Nucleus accumbens (tissue), 56 donors: Measurements from ENCODE around the gene CTSF.
"Not testable (repeated sequence)": the region's sequence is repeated elsewhere in the genome, so short reads cannot be mapped to it uniquely, and the experiment has no call there.

Experiments
- DNase-seq, 56 donors: peaks; one replicate each; lab custom pipeline; 2025; lab: John Stamatoyannopoulos, UW

The CTSF gene

DNA sequence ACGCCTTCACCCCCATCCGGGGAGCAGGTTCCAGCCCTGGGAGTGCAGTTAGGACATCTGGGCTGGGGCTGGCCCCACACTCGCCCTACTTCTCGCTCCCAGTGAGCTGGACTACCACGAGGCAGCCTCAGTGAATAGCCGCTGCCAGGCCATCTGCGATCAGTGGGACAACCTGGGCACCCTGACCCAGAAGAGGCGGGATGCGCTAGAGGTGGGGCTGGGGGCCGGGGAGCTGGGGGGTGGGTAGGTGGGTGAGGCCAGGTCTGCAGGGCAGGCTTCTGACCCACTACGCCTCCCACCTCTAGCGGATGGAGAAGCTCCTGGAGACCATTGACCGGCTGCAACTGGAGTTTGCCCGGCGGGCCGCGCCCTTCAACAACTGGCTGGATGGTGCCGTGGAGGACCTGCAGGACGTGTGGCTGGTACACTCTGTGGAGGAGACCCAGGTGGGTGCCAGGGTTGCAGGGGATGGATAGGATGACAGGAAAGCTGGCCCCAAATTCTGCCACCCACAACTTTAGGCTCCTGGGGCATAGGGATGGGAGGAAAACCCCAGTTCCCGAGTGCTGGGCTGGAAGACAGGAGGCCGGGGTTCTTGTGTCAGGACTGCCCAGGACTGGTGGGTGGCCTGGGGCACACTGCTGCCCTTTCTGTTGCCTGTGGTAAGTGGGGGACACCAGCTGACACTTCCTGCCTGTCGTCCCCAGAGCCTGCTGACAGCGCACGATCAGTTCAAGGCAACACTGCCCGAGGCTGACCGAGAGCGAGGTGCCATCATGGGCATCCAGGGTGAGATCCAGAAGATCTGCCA lies 8.3 kb downstream of the CTSF start:
- DNase-seq, result no peak

DNA sequence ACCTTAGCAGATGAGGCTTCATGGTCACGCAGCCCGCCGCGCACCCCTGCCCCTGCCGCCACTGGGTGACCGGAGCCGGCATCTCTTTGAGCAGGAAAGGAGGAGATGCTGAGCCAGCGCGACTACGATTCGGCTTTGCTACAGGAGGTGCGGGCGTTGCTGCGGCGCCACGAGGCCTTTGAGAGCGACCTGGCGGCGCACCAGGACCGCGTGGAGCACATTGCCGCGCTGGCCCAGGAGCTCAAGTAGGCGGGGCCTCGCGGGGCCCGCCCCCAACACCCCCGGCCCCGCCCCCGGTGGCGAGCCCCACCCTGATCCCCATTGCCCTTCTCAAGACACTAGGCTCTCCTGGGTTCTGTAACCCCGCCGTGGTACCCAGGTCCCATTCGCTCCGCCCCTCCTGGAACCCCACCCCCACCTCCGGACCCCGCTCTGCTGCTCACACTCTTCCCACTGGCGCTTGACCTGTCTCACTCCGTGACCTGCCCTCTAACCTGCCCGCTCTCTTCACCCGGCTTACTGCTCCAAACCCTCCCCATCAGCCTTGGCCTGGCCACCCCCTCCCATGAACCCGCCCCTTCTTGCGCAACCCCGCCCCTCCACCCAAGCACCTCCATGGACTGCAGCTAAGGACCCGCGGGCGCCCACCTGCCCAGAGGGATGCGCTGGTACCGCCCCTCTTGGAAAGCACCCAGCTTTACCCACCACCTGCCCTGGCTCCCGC lies 9.1 kb downstream of the CTSF start:
- peak in 2 of 56 donors; percentile 32 to 39 for DNase-seq

DNA sequence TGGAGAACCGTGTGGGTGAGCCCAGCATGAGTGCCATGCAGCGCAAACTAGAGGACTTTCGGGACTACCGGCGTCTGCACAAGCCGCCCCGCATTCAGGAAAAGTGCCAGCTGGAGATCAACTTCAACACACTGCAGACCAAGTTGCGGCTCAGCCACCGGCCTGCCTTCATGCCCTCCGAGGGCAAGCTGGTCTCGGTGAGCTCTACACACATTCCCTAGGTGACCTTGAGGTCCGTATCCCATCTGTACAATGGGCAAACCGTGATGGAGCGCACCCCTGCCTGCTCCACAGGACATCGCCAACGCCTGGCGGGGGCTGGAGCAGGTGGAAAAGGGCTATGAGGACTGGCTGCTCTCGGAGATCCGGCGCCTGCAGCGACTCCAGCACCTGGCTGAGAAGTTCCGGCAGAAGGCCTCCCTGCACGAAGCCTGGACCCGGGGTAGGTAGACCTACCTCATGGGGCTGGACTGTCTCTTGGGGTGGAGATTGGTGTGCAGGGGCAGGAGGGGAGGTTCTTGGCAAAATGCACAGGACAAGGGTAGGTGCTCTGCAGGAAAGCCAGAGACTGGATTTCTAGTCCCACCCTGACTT lies 10.6 kb downstream of the CTSF start:
- no peak for DNase-seq

DNA sequence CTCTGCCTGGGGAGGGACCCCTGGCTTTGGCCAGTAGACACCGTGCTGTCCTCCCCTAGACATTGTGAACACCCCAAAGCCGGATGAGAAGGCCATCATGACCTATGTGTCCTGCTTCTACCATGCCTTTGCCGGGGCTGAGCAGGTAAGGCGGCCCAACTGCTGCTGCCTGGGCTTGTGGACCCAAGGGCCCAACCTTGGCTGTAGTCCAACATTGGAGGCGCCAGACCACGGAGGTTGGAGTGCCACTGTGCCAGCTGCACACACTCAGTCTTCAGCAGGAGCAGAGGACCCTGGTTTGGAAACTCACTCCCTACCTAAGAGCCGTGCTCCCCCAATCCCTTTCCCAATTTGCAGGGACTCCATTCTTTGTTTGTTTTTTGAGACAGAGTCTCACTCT lies 12.3 kb downstream of the CTSF start:
- no peak for DNase-seq

DNA sequence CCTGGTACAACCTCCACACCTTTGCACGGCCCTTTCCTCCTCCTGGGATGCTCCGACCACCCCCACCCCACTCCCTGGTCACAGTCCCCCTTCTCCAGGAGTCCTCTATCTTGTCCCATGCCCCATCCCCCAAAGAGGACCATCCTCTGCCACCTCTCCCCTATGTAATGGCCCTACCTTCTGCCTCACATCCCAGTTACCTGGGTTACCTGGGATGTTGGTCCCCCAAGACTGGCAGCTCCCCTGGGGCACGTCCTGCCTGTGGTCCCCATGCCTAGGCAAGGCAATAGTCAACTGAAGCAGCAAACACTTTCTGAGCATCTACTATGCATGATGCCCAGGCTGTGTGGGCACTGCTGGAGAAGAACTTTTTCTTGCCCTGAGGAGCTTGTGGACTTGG lies 13.0 kb downstream of the CTSF start:
- no peak for DNase-seq

DNA sequence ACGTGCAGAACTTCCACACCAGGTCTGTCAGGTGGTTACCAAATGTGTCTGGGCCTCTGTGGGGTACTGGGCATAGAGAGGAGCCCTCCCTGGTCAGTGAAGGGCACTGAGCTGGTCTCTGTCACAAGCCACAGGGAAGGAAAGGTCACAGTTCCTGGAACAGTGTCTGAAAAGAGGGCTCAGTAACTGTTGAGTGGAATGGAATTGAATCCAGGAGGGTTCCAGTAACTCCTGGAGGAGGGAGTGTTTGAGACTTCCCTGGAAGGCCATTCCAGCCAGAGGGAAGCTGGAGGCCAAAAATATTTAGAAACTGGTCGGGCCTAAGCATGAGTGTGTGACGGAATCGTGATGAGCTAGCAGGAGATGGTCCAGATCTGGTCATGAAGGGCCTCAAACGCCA lies 13.8 kb downstream of the CTSF start:
- no peak for DNase-seq

DNA sequence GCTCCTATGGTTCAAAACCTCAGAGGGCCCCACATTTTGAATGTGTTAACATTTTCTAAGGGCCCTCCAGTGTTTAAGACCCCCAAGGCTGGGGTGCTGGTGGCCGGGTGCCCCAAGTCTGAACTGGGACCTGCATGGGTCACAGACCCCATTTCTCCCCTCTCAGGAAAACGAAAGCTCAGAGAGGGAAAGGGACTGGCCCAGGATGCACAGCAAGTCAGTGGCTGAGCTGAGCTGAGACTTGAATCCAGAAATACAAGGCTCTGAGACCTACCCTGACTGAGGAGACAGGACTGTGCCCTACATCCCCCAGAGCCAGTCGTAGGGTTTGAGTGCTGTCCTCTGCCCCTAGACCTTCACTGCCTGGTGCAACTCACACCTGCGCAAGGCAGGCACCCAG lies 17.5 kb downstream of the CTSF start:
- no peak for DNase-seq

DNA sequence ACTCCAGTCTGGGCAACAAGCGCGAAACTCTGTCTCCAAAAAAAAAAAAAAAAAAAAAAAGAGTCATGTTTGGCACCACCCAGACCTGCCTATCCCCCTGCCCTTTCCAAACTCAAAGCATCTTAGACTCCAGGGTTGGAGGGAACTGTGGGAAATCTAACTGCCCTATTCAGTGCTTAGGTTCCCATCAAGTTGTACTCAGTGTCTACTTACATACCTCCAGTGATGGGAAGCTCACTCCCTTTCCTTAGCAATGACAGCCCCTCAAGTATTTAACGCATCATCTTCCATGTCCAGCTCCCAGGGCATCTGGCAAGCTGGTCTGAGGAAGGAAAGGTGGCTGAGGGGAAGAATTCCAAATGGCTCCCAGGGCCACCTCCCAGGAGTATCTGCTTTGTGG lies 18.7 kb downstream of the CTSF start:
- no peak for DNase-seq

DNA sequence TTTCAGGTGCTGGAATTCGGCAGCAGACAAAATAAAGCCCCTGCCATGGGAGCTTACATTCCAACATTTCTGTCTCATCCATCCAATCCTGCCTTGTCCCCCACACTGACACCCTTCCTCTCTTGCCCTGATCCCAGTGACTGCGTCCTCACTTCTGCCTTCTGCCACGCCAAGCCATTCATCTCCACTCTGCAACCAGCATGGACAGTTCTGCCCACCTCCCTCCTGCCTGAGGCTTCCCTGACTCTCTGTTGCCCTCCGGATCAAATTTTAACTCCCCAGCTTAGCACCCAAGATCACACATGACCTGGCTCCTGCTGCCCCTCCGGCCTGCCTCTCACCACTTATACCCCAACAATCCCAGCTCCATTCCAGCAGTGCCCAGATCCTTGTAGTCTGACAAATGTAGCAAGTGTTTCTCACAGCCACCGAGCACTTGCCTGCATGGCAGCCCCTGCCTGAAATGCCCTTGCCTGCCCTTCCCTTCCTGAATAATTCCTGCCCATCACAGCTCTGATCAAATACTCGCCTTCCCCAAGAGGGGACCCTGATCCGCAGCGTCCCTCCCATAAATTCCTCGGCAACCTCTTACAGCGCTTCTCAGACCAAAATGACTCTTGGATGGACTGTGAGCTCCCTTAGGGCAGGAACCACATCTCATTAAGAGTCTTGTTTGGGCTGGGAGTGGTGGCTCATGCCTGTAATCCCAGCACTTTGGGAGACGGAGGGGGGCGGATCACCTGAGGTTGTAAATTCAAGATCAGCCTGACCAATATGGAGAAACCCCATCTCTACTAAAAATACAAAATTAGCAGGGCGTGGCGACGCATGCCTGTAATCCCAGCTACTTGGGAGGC lies 19.4 kb downstream of the CTSF start:
- no peak for DNase-seq

DNA sequence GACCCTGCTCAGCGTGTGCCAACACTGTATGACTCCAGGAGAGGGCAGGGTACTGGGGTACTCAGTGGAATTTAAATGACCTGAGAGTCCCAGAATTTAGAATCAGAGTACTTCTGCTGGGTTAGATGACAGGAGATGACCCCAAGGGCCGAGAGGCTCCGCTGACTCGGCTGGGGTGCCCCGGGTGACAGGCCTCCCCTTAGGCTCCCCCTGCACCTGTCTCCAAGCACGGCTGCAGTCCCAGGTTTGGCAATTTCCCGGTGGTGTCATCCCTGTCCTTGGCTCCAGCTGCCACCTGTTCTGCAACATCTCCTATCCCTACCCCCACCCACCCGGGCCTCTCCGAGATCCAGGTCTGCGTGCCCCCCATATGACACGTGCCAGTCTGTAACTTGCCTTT lies 20.4 kb downstream of the CTSF start:
- DNase-seq, result no peak

DNA sequence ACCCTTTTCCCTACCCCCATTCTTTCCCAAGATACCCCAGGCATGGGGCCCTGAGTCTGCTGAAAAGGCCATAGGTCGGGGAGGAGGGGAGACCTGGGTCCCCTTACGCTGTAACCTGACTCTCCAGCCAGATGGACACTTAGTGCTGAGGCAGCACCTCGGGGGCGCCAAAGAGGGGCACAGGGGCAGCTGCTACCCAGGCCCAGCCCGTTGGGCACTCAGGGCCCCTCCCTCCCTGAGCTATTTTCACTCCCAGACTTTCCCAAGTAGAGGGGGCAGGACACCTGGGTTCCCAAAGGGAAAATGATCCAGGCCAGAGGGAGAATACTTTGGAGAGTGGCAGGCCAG lies 20.8 kb downstream of the CTSF start:
- DNase-seq, result no peak

DNA sequence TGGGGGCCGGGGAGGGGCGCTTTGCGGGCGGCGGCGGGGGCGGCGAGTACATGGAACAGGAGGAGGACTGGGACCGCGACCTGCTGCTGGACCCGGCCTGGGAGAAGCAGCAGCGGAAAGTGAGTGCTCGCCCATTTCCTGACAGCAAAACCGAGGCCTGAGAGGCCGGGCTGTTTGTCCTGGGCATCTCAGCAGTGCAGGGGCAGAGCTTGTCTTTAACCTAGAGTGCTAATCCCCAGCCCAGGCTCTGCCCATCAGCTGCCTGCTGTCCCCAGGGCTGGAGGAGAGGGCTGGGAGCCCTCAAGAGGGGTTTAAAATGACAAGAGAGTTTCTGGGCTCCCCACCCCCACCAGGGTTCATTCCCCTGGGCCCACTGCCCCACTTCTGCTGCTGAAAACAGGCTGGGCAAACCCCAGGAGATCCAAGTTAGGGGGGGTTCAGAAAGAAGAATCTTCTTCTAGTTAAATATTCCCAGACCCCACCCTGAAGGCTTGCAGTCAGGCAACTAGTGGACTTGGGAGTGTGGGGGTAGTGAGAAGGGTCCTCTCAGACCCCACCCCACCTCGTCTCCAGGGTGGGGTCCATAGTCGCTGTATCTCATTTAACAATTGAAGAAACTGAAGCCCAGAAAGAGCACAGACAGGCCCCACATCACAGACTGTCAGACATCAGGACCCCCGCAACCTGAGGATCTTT lies 21.3 kb downstream of the CTSF start:
- no peak for DNase-seq

DNA sequence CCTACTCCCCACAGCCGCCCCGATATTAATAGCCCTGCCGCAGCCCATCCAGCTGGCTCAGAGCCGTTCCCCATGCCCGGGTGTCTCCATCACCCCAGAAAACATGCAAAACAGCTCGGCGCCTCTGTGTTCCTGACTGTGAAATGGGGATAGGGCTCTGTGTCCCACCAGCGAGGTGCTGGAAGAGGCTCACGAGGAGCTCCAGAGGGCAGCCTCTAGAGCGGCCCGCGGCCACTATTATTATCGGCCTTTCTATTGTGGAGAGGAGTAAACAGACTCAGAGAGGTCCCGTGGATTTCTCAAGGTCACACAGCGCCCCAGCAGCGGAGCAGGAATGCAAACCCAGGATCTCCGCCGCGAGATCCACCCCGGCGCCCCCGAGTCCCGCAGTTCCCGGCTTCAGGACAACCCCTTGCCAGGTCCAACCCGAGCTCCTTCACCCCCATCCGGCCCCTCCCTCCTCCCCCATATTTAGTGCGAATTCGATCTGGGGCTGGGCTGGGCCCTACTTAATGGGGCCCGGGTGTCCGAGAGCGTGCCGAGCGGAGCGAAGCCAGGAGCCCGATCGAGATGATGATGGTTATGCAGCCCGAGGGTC lies 21.9 kb downstream of the CTSF start, which contains the start of gene ACTN3:
ACTN3 (plus strand) TSS at position 536 of the 598 bp plus-strand sequence; CDS start at position 571, 35 bp downstream.
- DNase-seq, result no peak

DNA sequence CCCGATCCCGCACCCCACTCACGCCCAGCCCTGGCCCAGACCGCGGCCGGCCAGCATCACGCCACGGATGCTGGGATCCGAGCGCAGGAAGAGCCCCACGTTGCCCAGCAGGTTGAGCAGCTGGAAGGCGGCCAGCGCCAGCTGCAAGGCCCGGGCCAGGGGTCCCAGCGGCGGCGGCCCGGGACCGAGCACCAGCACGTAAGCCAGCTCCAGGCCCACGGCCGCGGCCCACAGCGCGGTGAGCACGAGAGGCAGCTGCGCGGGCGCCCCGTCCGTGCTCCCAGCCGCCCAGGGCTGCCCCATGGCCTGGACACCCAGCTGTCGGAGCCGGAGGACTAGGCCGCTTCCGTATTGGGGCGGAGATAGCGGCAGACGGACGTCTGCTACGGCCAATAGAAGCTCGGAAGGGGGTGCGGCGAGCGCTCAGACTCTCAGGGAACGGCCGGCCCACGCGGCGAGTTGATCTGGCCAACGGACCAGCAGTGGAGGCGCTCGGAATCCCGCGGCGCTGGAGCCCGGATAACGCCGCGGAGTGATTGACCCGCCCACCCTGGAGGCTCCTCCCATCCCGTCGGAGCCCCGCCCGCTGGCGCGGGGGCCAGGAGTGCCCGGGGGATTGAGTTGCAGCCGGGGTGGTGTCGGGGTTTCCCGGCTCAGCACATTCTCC lies 22.6 kb downstream of the CTSF start, which contains the start of gene ZDHHC24:
ZDHHC24 (minus strand) TSS at position 348 of the 667 bp plus-strand sequence; CDS start at position 303, 45 bp downstream.
- DNase-seq, result peak; percentile 36 to 97 (median 91)

DNA sequence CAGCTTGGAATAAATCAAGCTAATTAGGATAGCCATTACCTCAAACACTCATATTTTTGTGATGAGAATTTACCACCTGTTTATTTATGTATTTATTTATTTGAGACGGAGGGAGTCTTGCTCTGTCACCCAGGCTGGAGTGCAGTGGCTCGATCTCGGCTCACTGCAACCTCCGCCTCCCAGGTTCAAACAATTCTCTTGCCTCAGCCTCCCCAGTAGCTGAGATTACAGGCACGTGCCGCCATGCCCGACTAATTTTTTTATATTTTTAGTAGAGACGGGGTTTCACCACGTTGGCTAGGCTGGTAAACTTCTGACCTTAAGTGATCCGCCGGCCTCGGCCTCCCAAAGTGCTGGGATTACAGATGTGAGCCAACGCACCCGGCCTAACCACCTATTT lies 23.5 kb downstream of the CTSF start:
- not testable (repeated sequence) for DNase-seq

DNA sequence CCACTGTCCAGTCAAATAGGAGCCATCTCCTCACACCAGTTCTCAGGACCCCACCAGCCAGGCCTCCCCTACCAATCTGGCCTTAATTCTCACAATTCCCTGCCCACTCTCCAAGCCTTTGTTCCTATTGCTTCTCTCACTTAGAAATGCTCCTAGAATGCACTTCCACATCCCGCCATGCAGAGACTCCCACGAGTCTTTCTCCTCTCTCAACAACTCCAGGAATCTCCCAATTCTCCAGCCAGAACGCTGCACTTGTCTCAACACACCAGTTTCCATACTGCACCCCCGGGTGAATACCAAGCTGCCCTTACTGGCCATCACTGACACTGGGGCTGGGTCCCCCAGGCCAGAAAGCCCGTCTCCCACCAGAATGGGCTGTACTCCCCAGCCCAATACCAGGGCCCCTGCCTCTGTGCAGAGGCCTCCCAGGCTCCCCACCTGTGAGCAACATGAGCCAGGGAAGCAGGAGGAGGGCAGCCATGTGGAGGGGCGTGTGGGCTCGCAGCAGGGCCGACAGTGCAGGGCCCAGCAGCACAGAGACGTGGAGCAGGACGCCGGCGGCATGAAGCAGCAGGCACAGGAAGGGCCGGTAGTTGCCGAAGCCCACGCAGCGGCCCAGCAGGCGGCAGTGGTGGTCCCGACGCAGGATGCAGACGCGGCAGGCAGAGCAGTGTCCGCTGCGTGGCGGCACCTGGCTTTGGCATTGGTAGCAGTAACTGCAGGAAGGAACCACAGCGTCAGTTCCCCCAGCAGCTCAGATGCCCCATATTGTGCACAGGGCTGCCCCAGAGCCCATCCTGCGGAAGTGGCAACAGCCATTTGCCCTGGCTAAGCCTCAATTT lies 24.9 kb downstream of the CTSF start:
- DNase-seq, result peak in 8 of 56 donors; percentile 11 to 42 (median 26)

DNA sequence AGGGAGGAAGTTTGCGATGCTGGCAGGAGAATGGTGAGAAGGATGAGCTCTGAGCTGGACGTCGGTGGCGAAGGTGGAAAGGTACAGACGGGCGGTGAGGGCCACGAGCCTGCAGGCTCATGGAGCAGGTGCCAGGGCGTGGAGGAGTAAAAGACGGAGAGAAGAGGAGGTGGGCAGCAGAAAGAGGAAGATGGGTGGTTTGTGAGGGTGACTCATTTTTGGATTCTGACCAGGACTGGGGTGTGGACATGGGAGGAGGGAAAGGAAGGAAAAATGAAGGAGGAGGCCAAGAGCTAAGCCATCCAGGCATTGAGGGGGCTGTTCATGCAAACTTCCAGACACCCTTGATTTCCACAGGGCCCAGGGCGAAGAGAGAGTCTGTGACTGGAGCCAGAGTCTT lies 26.0 kb downstream of the CTSF start:
- no peak for DNase-seq

DNA sequence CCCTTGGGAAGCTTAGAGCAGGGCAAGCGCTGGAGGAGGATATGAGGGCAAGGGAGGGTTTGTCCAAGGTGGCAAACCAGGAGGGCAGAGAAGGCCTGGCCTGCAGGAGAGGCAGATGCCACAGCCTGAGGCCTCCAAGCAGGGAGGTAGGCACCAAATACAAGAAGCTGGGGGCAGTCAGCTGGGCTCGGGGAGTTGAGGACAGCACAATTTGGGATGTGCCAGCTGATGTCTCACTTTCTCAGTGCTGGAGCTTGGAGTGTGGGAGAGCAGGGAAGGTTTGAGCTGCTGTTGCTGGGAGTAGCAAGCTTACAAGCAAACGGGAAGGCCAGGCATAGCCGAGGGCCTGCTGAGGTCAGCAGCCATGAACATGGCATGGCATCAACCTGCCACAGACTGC lies 26.5 kb downstream of the CTSF start:
- DNase-seq, result no peak
